Ramos (cell line): ENCODE measurements around the gene VSX1.

Source experiments
- in situ Hi-C: fragments of 300-500 bp; cut with MboI; formaldehyde crosslinking; loops from one replicate; pipeline ENCODE4 v1.14.3; 2022; ENCODE audit warnings: low sequenced_read_pairs; ENCODE audit not compliant: unreplicated experiment

The VSX1 gene

DNA sequence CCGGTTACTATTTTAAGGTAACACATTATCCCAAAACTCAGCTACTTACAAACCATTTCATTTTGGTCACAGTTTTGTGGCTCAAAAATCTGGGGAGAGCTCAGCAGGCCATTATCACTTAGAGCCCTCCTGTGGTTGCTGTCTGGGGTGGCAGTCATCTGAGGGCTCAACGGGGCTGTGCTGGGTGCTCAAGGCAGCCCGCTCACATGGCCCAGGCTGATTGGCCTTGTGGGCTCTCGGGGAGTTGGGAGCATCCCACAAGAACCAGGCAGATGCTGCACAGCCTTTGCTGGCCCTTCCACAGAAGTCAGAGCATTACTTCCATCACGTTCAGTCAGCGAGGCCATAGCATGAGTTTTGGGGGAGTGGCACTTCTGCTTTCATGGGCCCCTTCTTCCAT is 6.3 kb upstream of the VSX1 start:
- in situ Hi-C loops: no loop called here

DNA sequence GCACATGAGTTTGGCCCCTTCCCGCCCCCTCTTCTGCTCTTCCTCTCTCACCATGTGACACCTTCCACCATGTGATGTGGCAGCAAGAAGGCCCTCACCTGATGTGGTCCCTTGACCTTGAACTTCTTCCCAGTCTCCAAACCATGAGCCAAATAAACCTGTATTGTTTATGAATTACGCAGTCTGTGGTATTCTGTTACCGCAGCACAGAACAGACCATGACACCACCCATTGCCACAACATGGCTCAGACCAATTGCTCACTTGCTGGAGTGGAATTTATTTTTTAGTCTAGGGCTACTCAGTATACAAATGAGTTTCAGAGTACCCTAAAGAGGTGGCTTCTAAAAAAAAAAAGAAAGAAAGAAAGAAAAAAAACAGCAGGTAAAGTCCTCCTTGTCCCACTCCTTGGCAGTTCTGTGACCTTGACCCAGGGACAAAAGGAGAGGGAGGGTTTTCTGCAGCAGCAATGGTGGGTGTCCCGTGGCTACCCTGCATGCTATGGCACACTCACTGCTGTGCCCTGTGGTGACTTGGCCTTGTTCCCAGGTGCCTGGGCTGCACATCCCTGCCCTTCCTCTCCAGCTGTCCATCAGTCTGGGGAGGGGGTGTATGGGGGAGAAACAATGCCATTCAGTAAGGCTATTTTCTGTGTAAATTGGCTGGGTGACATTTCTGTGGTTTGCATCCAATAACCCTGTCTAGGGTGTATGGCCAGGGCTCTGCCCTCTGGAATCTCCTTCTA is 5.4 kb upstream of the VSX1 start:
- in situ Hi-C loops: no loop called here

- in situ Hi-C loops: no loop called here
Measured at GRCh38 chr20:25085756-25086495, 4.0 kb upstream of the VSX1 start.

GRCh38 chr20:25084626-25085187 is 2.8 kb upstream of the VSX1 start:
- in situ Hi-C loops: no loop called here

DNA sequence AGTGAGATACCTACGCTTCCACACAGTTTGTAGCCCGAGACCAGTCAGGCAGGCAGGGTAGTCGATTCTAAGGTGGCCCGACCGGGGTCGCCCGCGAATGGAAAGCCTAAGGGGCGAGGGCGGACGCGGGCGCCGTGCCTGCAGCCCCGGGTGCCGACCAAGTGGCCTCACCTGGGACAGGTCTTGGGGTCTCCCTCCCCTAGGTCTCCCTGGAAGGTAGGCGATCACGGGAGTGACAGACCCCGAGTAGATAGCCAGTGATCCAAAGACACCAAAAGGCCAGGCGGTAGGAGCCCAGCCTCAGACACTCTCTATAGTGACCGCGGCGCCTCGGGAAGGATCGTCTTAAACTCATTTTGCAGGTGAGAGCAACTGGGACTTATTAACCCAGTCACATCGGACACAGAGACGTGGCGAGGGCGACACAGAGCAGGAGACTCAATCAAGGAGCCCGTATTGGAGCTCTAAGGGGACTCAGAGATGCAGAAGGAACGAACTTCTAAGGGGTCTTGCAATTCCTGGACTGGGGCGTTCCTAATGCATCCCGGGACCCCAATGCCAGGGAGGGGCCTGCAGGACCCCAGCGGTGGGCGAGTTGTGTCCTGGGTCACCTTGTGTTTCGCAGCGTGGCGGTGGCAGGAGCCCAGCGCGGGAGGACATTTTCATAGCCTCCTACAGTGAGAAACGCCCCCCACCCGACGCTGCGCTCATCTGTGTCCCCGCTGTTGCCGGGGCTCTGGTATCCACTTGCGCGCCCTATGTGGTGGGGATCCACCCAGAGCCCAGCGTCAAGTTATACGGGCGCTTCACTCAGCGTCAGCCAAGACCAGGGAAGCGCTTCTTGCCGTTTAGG is 2.1 kb upstream of the VSX1 start:
- in situ Hi-C loops: no loop called here

- in situ Hi-C loops: no loop called here
Measured at GRCh38 chr20:25083141-25083772, 1.3 kb upstream of the VSX1 start.

DNA sequence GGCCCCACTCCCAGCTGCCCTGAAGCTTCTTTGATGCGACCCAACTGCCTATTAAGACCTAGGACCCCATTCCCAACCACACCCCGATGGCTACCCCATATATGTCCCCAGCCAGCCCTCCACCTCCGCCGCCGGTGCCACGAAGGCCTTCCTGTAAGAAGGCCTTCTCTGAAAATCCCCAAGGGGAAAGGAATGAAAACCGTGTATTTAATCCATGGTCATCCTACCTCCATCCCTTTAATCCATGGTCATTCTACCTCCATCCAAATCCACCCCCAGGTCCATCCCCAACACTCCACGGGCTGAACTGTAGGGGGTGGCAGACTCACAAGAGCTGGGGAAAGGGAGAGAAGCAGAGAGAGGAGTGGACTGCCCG is 545 bp upstream of the VSX1 start:
- in situ Hi-C loops: no loop called here

GRCh38 chr20:25081065-25081729 is 744 bp downstream of the VSX1 start:
- in situ Hi-C loops: no loop called here

GRCh38 chr20:25079171-25079570 is 2.8 kb downstream of the VSX1 start:
- in situ Hi-C loops: no loop called here

GRCh38 chr20:25078662-25079061 is 3.3 kb downstream of the VSX1 start:
- in situ Hi-C loops: no loop called here

DNA sequence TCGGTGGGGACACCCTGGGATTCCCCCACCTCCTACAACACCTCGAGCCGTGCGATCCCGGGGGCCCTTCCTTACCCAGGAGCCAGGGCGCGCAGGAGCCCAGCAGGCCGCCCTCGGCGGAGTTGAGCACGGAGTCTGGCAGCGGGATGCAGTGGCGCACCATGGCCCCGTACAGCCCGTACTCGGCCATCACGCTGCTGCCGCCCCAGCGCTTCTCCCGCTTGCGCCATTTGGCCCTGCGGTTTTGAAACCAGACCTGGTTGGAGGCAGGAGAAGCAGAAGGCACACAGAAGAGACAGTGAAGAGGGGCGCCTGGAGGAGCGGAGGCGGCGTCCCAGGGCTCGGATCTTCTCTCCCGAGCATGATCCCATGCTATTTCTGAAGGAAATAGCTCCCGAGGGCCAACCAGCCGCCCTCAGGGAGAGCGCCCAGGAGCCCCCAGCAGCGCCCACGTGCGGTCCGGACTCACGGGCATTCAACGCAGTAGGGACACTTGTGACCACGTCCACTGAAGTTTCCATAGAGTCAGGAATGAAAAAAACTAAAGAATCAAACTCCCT is 4.3 kb downstream of the VSX1 start:
- in situ Hi-C loops: no loop called here

DNA sequence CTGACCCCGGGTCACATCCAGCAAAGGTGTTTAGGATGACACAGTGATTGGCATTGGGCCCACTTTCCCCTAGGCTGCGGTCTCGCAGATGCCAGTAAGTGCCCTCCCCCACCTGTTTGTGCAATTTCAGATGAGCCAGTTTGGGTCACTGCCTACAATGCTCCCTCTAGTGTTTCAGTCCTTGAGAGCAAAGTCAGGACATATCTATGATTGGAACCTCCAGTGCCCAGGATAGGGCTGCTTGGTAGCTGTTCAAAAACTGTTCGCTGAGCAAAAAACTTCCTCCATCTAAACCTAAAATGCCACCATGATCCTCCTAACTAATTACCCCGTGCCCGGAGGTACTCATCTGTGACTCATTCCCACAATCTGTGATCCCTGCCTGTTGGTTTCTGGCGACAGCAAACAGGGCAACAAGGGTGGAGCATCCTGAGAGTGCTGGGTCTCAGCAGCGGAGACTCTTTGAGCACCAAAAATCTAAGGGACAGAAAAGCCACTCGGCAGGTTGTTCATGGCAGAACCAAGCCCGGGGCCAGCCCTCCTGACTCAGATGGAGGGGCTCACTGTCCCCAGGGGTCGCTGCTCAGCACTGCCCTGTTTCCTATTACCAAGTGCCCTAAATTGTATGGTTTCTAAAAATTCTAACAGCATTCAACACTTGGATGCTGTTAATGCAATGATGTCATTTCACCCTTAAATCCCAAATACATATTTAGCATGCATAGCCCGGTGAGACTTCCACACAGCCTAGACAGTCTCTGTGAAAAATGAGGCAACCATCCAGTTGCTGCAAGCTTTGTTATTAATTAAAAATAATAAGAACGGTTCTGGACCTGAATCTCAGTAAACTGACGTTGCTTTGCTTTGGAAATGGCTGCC is 5.0 kb downstream of the VSX1 start:
- in situ Hi-C loops: no loop called here

- in situ Hi-C loops: no loop called here
Measured at GRCh38 chr20:25076201-25076600, 5.7 kb downstream of the VSX1 start.

- in situ Hi-C loops: no loop called here
Measured at GRCh38 chr20:25073544-25073943, 8.4 kb downstream of the VSX1 start.

- in situ Hi-C loops: no loop called here
Measured at GRCh38 chr20:25072226-25072811, 9.6 kb downstream of the VSX1 start.

GRCh38 chr20:25071734-25072133 is 10.2 kb downstream of the VSX1 start:
- in situ Hi-C loops: no loop called here

DNA sequence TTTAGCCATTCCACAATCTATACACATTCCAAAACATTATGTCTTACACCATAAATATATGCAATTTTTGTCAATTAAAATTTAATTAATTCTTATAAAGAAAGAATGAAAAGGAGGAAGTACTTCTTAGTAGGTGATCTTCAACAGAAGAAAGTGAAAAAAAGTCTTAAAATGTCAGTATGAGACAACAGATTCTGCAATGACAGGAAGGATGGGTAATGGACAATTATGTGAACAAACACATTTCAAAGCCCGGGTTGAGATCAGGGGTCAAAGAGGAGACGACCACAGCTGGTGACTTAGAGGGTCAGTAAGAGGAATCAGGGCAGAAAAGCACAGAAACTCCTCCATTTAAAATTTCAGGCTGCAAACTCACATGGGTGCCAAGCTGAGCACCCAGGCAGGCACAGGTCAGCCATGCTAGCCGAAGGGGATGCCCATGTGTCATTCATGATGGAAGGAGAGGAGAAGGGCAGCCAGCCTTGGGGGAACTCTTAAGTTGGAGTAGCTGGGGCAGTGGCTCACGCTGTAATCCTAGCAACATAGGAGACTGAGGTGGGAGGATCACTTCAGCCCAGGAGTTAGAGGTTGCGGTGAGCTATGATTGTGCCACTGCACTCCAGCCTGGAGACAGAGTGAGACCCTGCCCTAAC is 11.0 kb downstream of the VSX1 start:
- in situ Hi-C loops: no loop called here
